GM18517 (cell line): ENCODE measurements around the gene GPRIN1.
"Not testable (repeated sequence)": the region's sequence is repeated elsewhere in the genome, so short reads cannot be mapped to it uniquely, and the experiment has no call there.

Source experiments
- ATAC-seq: cut with Tn5 transposase; IDR thresholded peaks from one replicate; pipeline ENCODE4 v1.9.1; 2021; ENCODE audit warnings: mild to moderate bottlenecking, moderate library complexity; ENCODE audit not compliant: unreplicated experiment

GPRIN1 gene

GRCh38 chr5:176599749-176600430 lies 10.1 kb downstream of the GPRIN1 start:
- ATAC-seq, result not testable (repeated sequence)

GRCh38 chr5:176597417-176598389 lies 12.3 kb downstream of the GPRIN1 start:
- ATAC-seq, result no peak

- peak; percentile 51 for ATAC-seq
Observed at GRCh38 chr5:176596689-176597416, 13.1 kb downstream of the GPRIN1 start.

DNA sequence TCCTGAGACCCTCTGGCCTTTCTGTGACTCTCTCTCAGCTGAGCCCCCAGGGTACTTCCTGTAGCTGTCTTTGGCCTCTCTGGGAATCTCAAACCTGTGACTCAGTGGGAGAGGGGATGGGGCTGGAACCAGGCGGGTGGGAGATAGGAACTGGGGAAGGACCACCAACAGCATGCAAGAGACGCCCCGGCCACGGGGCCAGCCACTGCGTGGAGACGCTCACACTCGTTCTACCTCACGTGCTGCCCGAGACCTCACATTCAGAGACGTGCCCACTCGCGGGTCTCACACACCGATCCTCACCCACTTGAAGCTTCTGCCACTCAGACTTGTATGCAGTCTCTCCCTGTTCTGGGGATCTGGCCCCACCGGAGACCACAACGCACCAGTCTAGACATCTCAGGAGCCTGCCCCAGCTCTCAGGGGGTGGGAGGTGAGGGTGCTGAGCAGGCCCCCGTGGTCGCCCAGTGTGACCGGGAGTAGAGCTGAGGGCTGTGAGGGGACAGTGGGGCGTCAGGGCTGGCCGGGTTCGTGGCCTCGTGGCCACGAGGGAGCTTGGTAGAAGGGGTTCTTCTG lies 13.8 kb downstream of the GPRIN1 start:
- ATAC-seq, result no peak

GRCh38 chr5:176595386-176595943 lies 14.5 kb downstream of the GPRIN1 start:
- ATAC-seq, result no peak

- no peak for ATAC-seq
Observed at GRCh38 chr5:176594554-176594953, 15.4 kb downstream of the GPRIN1 start.

DNA sequence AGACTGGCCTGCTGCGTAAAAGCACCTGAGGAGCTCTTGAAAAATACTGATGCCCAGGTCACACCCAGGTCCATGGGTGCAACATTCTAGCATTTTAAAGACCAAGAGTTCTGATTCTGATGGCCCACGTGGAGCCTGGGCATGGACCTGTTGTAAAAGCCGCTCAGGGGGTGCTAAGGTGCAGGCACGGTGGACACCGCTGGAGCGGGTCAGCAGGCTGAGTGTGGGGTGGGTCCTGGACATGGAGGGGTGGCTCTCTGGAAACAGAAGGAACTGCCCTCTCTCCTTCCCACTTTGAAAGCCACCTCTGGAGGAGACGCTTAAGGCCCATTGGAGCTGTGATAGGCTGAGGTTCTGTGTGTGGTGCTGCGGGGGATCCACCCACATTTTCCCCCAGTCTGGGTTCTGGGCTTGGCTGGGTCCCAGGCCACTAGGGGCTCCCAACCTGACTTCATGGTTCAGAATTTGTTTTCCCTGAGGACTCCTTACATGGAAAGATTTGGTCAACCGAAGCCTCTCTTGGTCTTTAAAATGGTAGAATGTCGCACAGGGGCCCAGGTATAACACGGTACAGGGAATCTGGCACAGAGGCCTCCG lies 16.6 kb downstream of the GPRIN1 start:
- ATAC-seq, result no peak

GRCh38 chr5:176592573-176592972 lies 17.4 kb downstream of the GPRIN1 start:
- ATAC-seq, result no peak

GRCh38 chr5:176591667-176592066 lies 18.3 kb downstream of the GPRIN1 start:
- ATAC-seq, result not testable (repeated sequence)

- ATAC-seq, result no peak
Observed at GRCh38 chr5:176590035-176590717, 19.8 kb downstream of the GPRIN1 start.

DNA sequence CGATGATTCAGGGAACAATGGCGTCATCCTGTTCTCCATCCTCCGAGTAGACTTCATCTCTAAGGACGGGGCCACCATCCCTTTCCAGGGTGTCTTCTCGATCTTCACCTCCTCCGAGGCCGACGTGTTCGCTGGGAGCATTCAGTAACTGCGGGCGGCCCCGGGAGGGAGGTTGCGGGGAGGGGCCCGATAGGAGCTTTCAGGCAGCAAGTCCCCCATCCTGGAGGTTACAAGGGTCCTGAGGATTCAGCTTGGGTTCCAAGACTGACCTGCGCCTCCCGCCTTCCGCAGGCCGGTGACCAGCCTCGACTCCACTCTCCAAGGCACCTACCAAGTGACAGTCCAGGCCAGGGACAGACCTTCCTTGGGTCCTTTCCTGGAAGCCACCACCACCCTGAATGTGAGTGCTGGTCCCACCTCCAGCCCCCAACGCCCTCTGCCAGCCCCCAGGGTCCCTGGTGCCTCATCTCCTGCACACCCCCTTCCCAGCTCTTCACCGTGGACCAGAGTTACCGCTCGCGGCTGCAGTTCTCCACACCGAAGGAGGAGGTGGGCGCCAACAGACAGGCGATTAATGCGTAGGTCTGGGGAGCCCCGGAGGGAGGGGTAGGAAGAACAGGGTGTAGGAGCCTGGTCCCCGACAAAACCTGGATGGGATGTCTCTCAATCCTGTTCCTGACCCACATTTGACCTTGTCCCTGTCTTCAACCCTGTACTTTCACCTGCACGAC lies 20.8 kb downstream of the GPRIN1 start:
- ATAC-seq, result no peak

- ATAC-seq, result no peak
Observed at GRCh38 chr5:176588297-176588696, 21.7 kb downstream of the GPRIN1 start.

DNA sequence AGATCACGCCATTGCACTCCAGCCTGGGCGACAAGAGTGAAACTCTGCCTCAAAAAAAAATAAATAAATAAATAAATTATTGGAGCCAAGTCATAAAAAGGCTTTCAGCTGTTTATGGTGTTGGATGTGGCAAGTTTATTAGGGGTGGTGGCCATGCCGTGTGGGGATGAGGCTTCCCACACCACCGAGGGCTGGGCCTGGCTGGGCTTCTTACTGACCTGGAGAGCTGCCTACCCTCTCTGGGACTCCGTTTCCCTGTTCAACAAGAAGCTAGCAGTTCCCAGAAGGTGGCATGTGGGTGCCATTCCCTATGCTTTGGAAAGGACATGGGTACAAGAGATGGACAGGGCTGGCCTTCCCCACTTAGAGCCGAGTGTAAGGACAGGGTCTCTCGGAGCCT lies 22.6 kb downstream of the GPRIN1 start:
- no peak for ATAC-seq

DNA sequence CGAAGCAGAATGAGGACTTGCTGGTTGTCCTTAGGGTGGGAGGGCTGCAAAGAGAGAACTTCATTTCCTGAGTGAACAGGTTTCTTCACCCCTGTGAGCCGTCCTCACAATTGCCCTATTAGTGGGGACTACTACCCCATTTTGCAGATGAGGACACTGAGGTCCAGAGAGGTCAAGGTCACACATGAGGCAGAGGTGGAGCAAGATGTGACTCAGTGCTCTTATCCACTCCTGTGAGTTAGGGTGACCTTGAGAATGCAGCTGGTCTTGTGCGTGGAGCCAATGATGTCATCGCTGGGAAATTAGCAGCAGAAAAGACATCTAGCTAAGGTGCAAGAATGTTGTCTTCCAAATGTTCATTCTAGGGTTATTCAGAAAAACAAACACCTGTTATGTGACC lies 26.9 kb downstream of the GPRIN1 start:
- no peak for ATAC-seq

DNA sequence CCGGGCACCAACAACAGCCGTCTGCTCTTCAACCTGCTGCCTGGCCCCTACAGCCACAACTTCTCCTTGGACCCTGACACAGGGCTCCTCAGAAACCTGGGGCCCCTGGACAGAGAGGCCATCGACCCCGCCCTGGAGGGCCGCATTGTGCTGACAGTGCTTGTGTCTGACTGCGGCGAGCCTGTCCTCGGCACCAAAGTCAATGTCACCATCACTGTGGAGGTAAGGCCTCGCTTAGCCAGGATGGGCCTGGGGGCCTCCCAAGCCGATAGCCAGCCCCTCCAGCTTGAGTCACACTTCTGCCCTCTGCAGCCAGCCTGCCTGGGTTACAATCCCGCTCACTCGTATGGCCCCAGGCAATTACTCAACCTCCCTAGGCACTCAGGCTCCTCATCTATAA lies 28.6 kb downstream of the GPRIN1 start:
- no peak for ATAC-seq

GRCh38 chr5:176579323-176579722 lies 30.6 kb downstream of the GPRIN1 start:
- ATAC-seq, result no peak

- no peak for ATAC-seq
Observed at GRCh38 chr5:176578391-176578808, 31.6 kb downstream of the GPRIN1 start.

GRCh38 chr5:176577312-176578176 lies 32.4 kb downstream of the GPRIN1 start:
- ATAC-seq, result no peak
